SK-N-SH treated with all-trans-retinoic acid at 6 μM for 48 hours (cell line): ENCODE measurements around the gene LPAR4.

Source experiments
- ARNTL ChIP-seq: fragments of 450-650 bp; formaldehyde crosslinking; IDR thresholded peaks from 2 replicates; pipeline ENCODE4 v1.5.0; 2020; ENCODE audit warnings: low read depth, mild to moderate bottlenecking, moderate library complexity, borderline replicate concordance
- BACH2 ChIP-seq: fragments of 250-450 bp; sonication (Bioruptor Pico); IDR thresholded peaks from 2 replicates; pipeline ENCODE4 v1.9.0; 2021; ENCODE audit warnings: mild to moderate bottlenecking, borderline replicate concordance
- CSDC2 ChIP-seq: fragments of 250-450 bp; sonication (Bioruptor Pico); IDR thresholded peaks from 2 replicates; pipeline ENCODE4 v1.5.0; 2020; ENCODE audit warnings: mild to moderate bottlenecking, moderate library complexity
- POU6F1 ChIP-seq: fragments of 250-450 bp; sonication (Bioruptor Pico); IDR thresholded peaks from 2 replicates; pipeline ENCODE4 v1.8.0; 2021; ENCODE audit warnings: low read depth, mild to moderate bottlenecking, moderate library complexity, borderline replicate concordance
- TSHZ2 ChIP-seq: fragments of 250-450 bp; sonication (Bioruptor Pico); IDR thresholded peaks from 2 replicates; pipeline ENCODE4 v1.5.0; 2020; ENCODE audit warnings: mild to moderate bottlenecking, moderate library complexity
- ZFP3 ChIP-seq: fragments of 250-450 bp; sonication (Bioruptor Pico); IDR thresholded peaks from 2 replicates; pipeline ENCODE4 v1.5.0; 2020; ENCODE audit warnings: mild to moderate bottlenecking, moderate library complexity

GRCh38 chrX:78801522-78801921, 54.0 kb downstream of the LPAR4 start:
- TF ChIP-seq ARNTL (CRISPR knock-in tag) (no peak), BACH2 (CRISPR knock-in tag) (no peak), TSHZ2 (CRISPR knock-in tag) (no peak), POU6F1 (no peak), ZFP3 (no peak), CSDC2 (CRISPR knock-in tag) (no peak)
